ENCODE data around the gene SYP. TPM values are rescaled to one million over a fixed set of nuclear protein-coding genes. Genes with fewer than 3 reads are reported as not detected.

The SYP gene
- total RNA-seq, 1 experiment from 2014 or later, result 7.0 TPM

- POLR2A ChIA-PET, result interaction anchor here (0.6 kb wide), 2 partner anchors 56 to 165 kb away, joined by 3 to 8 read pairs; no protein-coding TSS in a partner anchor
- CTCF ChIA-PET, result interaction anchor here (0.9 to 2.9 kb wide), 5 partner anchors 10 to 25 kb away, joined by 4 to 24 read pairs (median 10); no protein-coding TSS in a partner anchor
- ATAC-seq (no peak), DNase-seq (ENCODE audit: low spot score) (no peak)
- no peaks in the 10 kb centered on the region for H3K36me3 Mint-ChIP-seq
- H3K27me3 Mint-ChIP-seq (ENCODE audit: low read depth), result peaks cover 63% of the 10 kb centered on the region
- TF ChIP-seq ZNF138 (CRISPR knock-in tag; conservative IDR thresholded peaks at IDR 0.05) (no peak), GRHL2 (CRISPR knock-in tag; IDR thresholded peaks at IDR 0.05; ENCODE audit: insufficient replicate concordance, severe bottlenecking) (no peak), CBFB (CRISPR knock-in tag; IDR thresholded peaks at IDR 0.05; ENCODE audit: low read depth) (no peak), NFYB (CRISPR knock-in tag; conservative IDR thresholded peaks at IDR 0.05; ENCODE audit: low read depth) (no peak), ZNF317 (CRISPR knock-in tag; IDR thresholded peaks at IDR 0.05; ENCODE audit: borderline replicate concordance, low read depth) (no peak), PRDM15 (CRISPR knock-in tag; IDR thresholded peaks at IDR 0.05) (no peak), ZNF263 (CRISPR knock-in tag; IDR thresholded peaks at IDR 0.05; ENCODE audit: low read depth) (no peak), KAT7 (CRISPR knock-in tag; IDR thresholded peaks at IDR 0.05; ENCODE audit: borderline replicate concordance) (no peak), ZNF281 (CRISPR knock-in tag; IDR thresholded peaks at IDR 0.05) (no peak), FOXP1 (CRISPR knock-in tag; IDR thresholded peaks at IDR 0.05; ENCODE audit: borderline replicate concordance) (no peak), RORB (CRISPR knock-in tag; IDR thresholded peaks at IDR 0.05) (no peak), TP53 (CRISPR knock-in tag; IDR thresholded peaks at IDR 0.05) (no peak), AFF4 (CRISPR knock-in tag; IDR thresholded peaks at IDR 0.05; ENCODE audit: borderline replicate concordance) (no peak), E2F1 (CRISPR knock-in tag; IDR thresholded peaks at IDR 0.05) (no peak)
- TF ChIP-seq, protein P1, sequence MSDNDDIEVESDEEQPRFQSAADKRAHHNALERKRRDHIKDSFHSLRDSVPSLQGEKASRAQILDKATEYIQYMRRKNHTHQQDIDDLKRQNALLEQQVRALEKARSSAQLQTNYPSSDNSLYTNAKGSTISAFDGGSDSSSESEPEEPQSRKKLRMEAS (CRISPR knock-in tag; IDR thresholded peaks at IDR 0.05), result no peak
- TF ChIP-seq, protein P2, sequence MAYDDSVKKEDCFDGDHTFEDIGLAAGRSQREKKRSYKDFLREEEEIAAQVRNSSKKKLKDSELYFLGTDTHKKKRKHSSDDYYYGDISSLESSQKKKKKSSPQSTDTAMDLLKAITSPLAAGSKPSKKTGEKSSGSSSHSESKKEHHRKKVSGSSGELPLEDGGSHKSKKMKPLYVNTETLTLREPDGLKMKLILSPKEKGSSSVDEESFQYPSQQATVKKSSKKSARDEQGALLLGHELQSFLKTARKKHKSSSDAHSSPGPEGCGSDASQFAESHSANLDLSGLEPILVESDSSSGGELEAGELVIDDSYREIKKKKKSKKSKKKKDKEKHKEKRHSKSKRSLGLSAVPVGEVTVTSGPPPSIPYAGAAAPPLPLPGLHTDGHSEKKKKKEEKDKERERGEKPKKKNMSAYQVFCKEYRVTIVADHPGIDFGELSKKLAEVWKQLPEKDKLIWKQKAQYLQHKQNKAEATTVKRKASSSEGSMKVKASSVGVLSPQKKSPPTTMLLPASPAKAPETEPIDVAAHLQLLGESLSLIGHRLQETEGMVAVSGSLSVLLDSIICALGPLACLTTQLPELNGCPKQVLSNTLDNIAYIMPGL (CRISPR knock-in tag; IDR thresholded peaks at IDR 0.05), result no peak
- TF ChIP-seq, protein P3, sequence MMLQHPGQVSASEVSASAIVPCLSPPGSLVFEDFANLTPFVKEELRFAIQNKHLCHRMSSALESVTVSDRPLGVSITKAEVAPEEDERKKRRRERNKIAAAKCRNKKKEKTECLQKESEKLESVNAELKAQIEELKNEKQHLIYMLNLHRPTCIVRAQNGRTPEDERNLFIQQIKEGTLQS (CRISPR knock-in tag; conservative IDR thresholded peaks at IDR 0.05), result no peak
- H3K9me3 Mint-ChIP-seq, result no peaks in the 10 kb centered on the region
- peak overlapping the region; percentile 66 for H3K4me3 Mint-ChIP-seq
- H3K4me1 Mint-ChIP-seq, result peaks cover 15% of the 10 kb centered on the region
- H3K27ac Mint-ChIP-seq, result no peak overlapping the region
Measured at GRCh38 chrX:49167740-49168108, 32.3 kb downstream of the SYP start.
